ENCODE results near the gene DHPS.
"Not testable (repeated sequence)": the region's sequence is repeated elsewhere in the genome, so short reads cannot be mapped to it uniquely, and the experiment has no call there.

DHPS gene

GRCh38 chr19:12665281-12665573, 16.5 kb downstream of the DHPS start:
- no peak for DNase-seq (ENCODE audit: low read depth in 1 of 2, low spot score in 1 of 2)
- in situ Hi-C loops (cut with HindIII; ENCODE audit: low pct_unique_long_range_greater_than_20kb, low sequenced_read_pairs): no loop called here
- no peak for TF ChIP-seq JUND (IDR thresholded peaks at IDR 0.05; ENCODE audit: low read depth)

- in situ Hi-C loops (cut with HindIII; ENCODE audit: low pct_unique_long_range_greater_than_20kb, low sequenced_read_pairs): no loop called here
- DNase-seq (ENCODE audit: low read depth in 1 of 2, low spot score in 1 of 2): peak in 1 of 2 experiments; percentile 87
Observed at GRCh38 chr19:12664406-12665280, 17.0 kb downstream of the DHPS start.

GRCh38 chr19:12660980-12661379, 20.7 kb downstream of the DHPS start:
- TF ChIP-seq JUND (IDR thresholded peaks at IDR 0.05; ENCODE audit: low read depth): no peak

More at GRCh38 chr19:12664406-12665280, 17.0 kb downstream of the DHPS start:
- TF ChIP-seq JUND (IDR thresholded peaks at IDR 0.05; ENCODE audit: low read depth): no peak

GRCh38 chr19:12657966-12658365, 23.7 kb downstream of the DHPS start:
- no peak for DNase-seq (ENCODE audit: low read depth in 1 of 2, low spot score in 1 of 2)
- in situ Hi-C loops (cut with HindIII; ENCODE audit: low pct_unique_long_range_greater_than_20kb, low sequenced_read_pairs): no loop called here
- no peak for TF ChIP-seq JUND (IDR thresholded peaks at IDR 0.05; ENCODE audit: low read depth)

More at GRCh38 chr19:12660980-12661379, 20.7 kb downstream of the DHPS start:
- no peak for DNase-seq (ENCODE audit: low read depth in 1 of 2, low spot score in 1 of 2)
- in situ Hi-C loops (cut with HindIII; ENCODE audit: low pct_unique_long_range_greater_than_20kb, low sequenced_read_pairs): no loop called here

GRCh38 chr19:12656899-12657571, 24.6 kb downstream of the DHPS start:
- DNase-seq (ENCODE audit: low read depth in 1 of 2, low spot score in 1 of 2): no peak
- TF ChIP-seq JUND (IDR thresholded peaks at IDR 0.05; ENCODE audit: low read depth): no peak
- in situ Hi-C loops (cut with HindIII; ENCODE audit: low pct_unique_long_range_greater_than_20kb, low sequenced_read_pairs): no loop called here

GRCh38 chr19:12655546-12655945, 26.1 kb downstream of the DHPS start:
- DNase-seq (ENCODE audit: low read depth in 1 of 2, low spot score in 1 of 2): no peak
- in situ Hi-C loops (cut with HindIII; ENCODE audit: low pct_unique_long_range_greater_than_20kb, low sequenced_read_pairs): no loop called here
- no peak for TF ChIP-seq JUND (IDR thresholded peaks at IDR 0.05; ENCODE audit: low read depth)

- no peak for TF ChIP-seq JUND (IDR thresholded peaks at IDR 0.05; ENCODE audit: low read depth)
- in situ Hi-C loops (cut with HindIII; ENCODE audit: low pct_unique_long_range_greater_than_20kb, low sequenced_read_pairs): no loop called here
- DNase-seq (ENCODE audit: low read depth in 1 of 2, low spot score in 1 of 2): no peak
Observed at GRCh38 chr19:12652219-12652618, 29.5 kb downstream of the DHPS start.

GRCh38 chr19:12649941-12650340, 31.7 kb downstream of the DHPS start:
- no peak for TF ChIP-seq JUND (IDR thresholded peaks at IDR 0.05; ENCODE audit: low read depth)
- DNase-seq (ENCODE audit: low read depth in 1 of 2, low spot score in 1 of 2): no peak
- in situ Hi-C loops (cut with HindIII; ENCODE audit: low pct_unique_long_range_greater_than_20kb, low sequenced_read_pairs): no loop called here

- in situ Hi-C loops (cut with HindIII; ENCODE audit: low pct_unique_long_range_greater_than_20kb, low sequenced_read_pairs): no loop called here
- no peak for DNase-seq (ENCODE audit: low read depth in 1 of 2, low spot score in 1 of 2)
- no peak for TF ChIP-seq JUND (IDR thresholded peaks at IDR 0.05; ENCODE audit: low read depth)
Observed at GRCh38 chr19:12648088-12648487, 33.6 kb downstream of the DHPS start.

- in situ Hi-C loops (cut with HindIII; ENCODE audit: low pct_unique_long_range_greater_than_20kb, low sequenced_read_pairs): no loop called here
- no peak for DNase-seq (ENCODE audit: low read depth in 1 of 2, low spot score in 1 of 2)
- TF ChIP-seq JUND (IDR thresholded peaks at IDR 0.05; ENCODE audit: low read depth): no peak
Observed at GRCh38 chr19:12647490-12648071, 34.1 kb downstream of the DHPS start.

GRCh38 chr19:12647047-12647446, 34.6 kb downstream of the DHPS start:
- no peak for TF ChIP-seq JUND (IDR thresholded peaks at IDR 0.05; ENCODE audit: low read depth)
- no peak for DNase-seq (ENCODE audit: low read depth in 1 of 2, low spot score in 1 of 2)
- in situ Hi-C loops (cut with HindIII; ENCODE audit: low pct_unique_long_range_greater_than_20kb, low sequenced_read_pairs): no loop called here

GRCh38 chr19:12646551-12646950, 35.1 kb downstream of the DHPS start:
- TF ChIP-seq JUND (IDR thresholded peaks at IDR 0.05; ENCODE audit: low read depth): no peak
- no peak for DNase-seq (ENCODE audit: low read depth in 1 of 2, low spot score in 1 of 2)
- in situ Hi-C loops (cut with HindIII; ENCODE audit: low pct_unique_long_range_greater_than_20kb, low sequenced_read_pairs): no loop called here

GRCh38 chr19:12643716-12644115, 38.0 kb downstream of the DHPS start:
- DNase-seq (ENCODE audit: low read depth in 1 of 2, low spot score in 1 of 2); in situ Hi-C loops (cut with HindIII; ENCODE audit: low pct_unique_long_range_greater_than_20kb, low sequenced_read_pairs): not testable (repeated sequence)
